Measurements from ENCODE around the gene CACNG1. TPM values are rescaled to one million over a fixed set of nuclear protein-coding genes. Genes with fewer than 3 reads are reported as not detected.

CACNG1 gene
- total and polyA plus RNA-seq, 4 donors = not detected

GRCh38 chr17:67038861-67039365 lies 5.4 kb upstream of the CACNG1 start:
- no peaks in the 10 kb centered on the region for H3K4me1 ChIP-seq (ENCODE audit: control insufficient read depth in 4 of 4, insufficient read depth in 4 of 4, low read length in 3 of 4)
- DNase-seq (ENCODE audit: low spot score) = no peak
- no peak for TF ChIP-seq MAX (IDR thresholded peaks at IDR 0.05)
- no peak for TF ChIP-seq JUND (IDR thresholded peaks at IDR 0.05)
- no peak for TF ChIP-seq RAD21 (IDR thresholded peaks at IDR 0.05)
- no peak for TF ChIP-seq REST (IDR thresholded peaks at IDR 0.05)
- no peak for TF ChIP-seq HNF4A (conservative IDR thresholded peaks at IDR 0.05)
- no peak for TF ChIP-seq HNF4G (IDR thresholded peaks at IDR 0.05)
- no peak for TF ChIP-seq FOXA2 (IDR thresholded peaks at IDR 0.05)
- no peak for TF ChIP-seq RXRA (IDR thresholded peaks at IDR 0.05)
- no peak for TF ChIP-seq YY1 (IDR thresholded peaks at IDR 0.05)
- no peak for TF ChIP-seq NR2F2 (IDR thresholded peaks at IDR 0.05)
- 55% methylated on average over 5 of the region's 5 CpGs for WGBS
- no peaks in the 10 kb centered on the region for H3K9me3 ChIP-seq (ENCODE audit: control insufficient read depth in 4 of 4, low read length in 3 of 4)
- no peak overlapping the region for H3K4me3 ChIP-seq (ENCODE audit: low read depth in 1 of 3, low read length in 3 of 3)
- H3K36me3 ChIP-seq (ENCODE audit: control insufficient read depth in 4 of 4, insufficient read depth in 3 of 4, low read depth in 1 of 4, low read length in 3 of 4) = no peaks in the 10 kb centered on the region
- no peak overlapping the region for H3K27ac ChIP-seq (ENCODE audit: low read depth in 1 of 2, low read length in 2 of 2)
- no peaks in the 10 kb centered on the region for H3K27me3 ChIP-seq (ENCODE audit: control insufficient read depth in 4 of 4, insufficient read depth in 4 of 4, low read length in 3 of 4)
- no peak overlapping the region for H3K9ac ChIP-seq (ENCODE audit: low read depth in 1 of 2, low read length in 2 of 2)

- Histone ChIP-seq H3K27ac (ENCODE audit: low read depth in 1 of 2, low read length in 2 of 2) (no peak overlapping the region), H3K9ac (ENCODE audit: low read depth in 1 of 2, low read length in 2 of 2) (no peak overlapping the region), H3K4me3 (ENCODE audit: low read depth in 1 of 3, low read length in 3 of 3) (no peak overlapping the region), H3K4me1 (ENCODE audit: control insufficient read depth in 4 of 4, insufficient read depth in 4 of 4, low read length in 3 of 4) (no peaks in the 10 kb centered on the region), H3K36me3 (ENCODE audit: control insufficient read depth in 4 of 4, insufficient read depth in 3 of 4, low read depth in 1 of 4, low read length in 3 of 4) (no peaks in the 10 kb centered on the region), H3K27me3 (ENCODE audit: control insufficient read depth in 4 of 4, insufficient read depth in 4 of 4, low read length in 3 of 4) (no peaks in the 10 kb centered on the region), H3K9me3 (ENCODE audit: control insufficient read depth in 4 of 4, low read length in 3 of 4) (no peaks in the 10 kb centered on the region)
- TF ChIP-seq NR2F2 (IDR thresholded peaks at IDR 0.05) (no peak), REST (IDR thresholded peaks at IDR 0.05) (no peak), FOXA2 (IDR thresholded peaks at IDR 0.05) (no peak), SP1 (IDR thresholded peaks at IDR 0.05) (no peak), FOXA1 (IDR thresholded peaks at IDR 0.05) (no peak), HNF4G (IDR thresholded peaks at IDR 0.05) (no peak), HNF4A (conservative IDR thresholded peaks at IDR 0.05) (no peak), RAD21 (IDR thresholded peaks at IDR 0.05) (no peak), ZBTB33 (IDR thresholded peaks at IDR 0.05) (no peak), GABPA (IDR thresholded peaks at IDR 0.05 in 1 of 2, conservative IDR thresholded peaks at IDR 0.05 in 1 of 2) (no peak), JUND (IDR thresholded peaks at IDR 0.05) (no peak), CTCF (IDR thresholded peaks at IDR 0.05; ENCODE audit: low read depth, low read length, missing input control) (no peak), TAF1 (conservative IDR thresholded peaks at IDR 0.05) (no peak), EGR1 (IDR thresholded peaks at IDR 0.05; ENCODE audit: low read depth in 2 of 2) (no peak), YY1 (IDR thresholded peaks at IDR 0.05) (no peak), RXRA (IDR thresholded peaks at IDR 0.05) (no peak), ATF3 (IDR thresholded peaks at IDR 0.05) (no peak), MAX (IDR thresholded peaks at IDR 0.05) (no peak)
- WGBS = 87% methylated on average over 6 of the region's 6 CpGs
- no peak for DNase-seq (ENCODE audit: low spot score)
Measured at GRCh38 chr17:67040652-67041051, 3.7 kb upstream of the CACNG1 start.

Measured in liver (tissue), 9 donors.